Hindlimb muscle (tissue), 1 donor: ENCODE results near the gene TMEM229A. TPM values are rescaled to one million over a fixed set of nuclear protein-coding genes. Genes with fewer than 3 reads are reported as not detected.

Experiments
- polyA plus RNA-seq: library from polyadenylated mRNA; unstranded; fragments of 120-200 nt; gene quantifications from one replicate; pipeline ENCODE4 v1.2.1, GENCODE V29; 2013; ENCODE audit not compliant: insufficient read length

Gene TMEM229A
- polyA plus RNA-seq, 1 donor, result 0.09 TPM

Other genes starting within 250 kb of the TMEM229A start
- gene HYAL4, start 187.9 kb downstream of the TMEM229A start, polyA plus RNA-seq, result not detected
- gene SPAM1, start 107.8 kb downstream of the TMEM229A start, polyA plus RNA-seq, result not detected